A673 (cell line): Measurements from ENCODE around the gene LPA.
"Not testable (repeated sequence)": the region's sequence is repeated elsewhere in the genome, so short reads cannot be mapped to it uniquely, and the experiment has no call there.

Source experiments
- CTCF ChIP-seq: fragments of 300-800, 200-600 bp; sonication (generic); conservative IDR thresholded peaks from 2 replicates; pipeline ENCODE4 v1.5.1; 2017; ENCODE audit warnings: low read depth, mild to moderate bottlenecking, antibody characterized with exemption, low read length, moderate library complexity, mixed read lengths
- EZH2 ChIP-seq: fragments of 200-600 bp; sonication (generic); IDR thresholded peaks from 2 replicates; pipeline ENCODE4 v1.6.1; 2017; ENCODE audit warnings: borderline replicate concordance, low read depth, mild to moderate bottlenecking, mixed read lengths, antibody characterized with exemption, low read length; ENCODE audit not compliant: poor library complexity, severe bottlenecking

DNA sequence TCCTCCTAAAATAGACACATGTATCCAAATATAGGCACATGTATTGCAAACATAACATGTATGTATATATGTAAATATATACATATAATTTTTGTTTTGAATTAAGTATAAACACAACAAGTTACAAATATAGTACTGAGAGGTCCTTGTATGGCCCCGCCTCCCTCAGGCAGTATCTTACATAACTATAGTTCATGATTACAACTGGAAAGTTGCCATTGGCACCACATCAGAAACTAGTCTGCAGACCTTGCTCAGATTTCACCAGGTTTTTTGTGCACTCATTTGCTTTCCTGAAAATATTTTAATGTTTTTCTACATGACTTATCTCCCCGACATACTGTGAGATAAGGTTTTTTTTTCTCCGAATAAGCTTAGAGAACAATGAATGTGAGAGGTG, 32.8 kb upstream of the LPA start:
- TF ChIP-seq CTCF, EZH2: not testable (repeated sequence)
